Colonic mucosa (tissue), 4 donors: ENCODE data around the gene HECTD4. TPM values are rescaled to one million over a fixed set of nuclear protein-coding genes. Genes with fewer than 3 reads are reported as not detected.

Experiments used
- DNase-seq: peaks from one replicate; pipeline ENCODE4 v3.0.0-alpha.2; 2020
- H3K27ac ChIP-seq: fragments of 200-600 bp; one replicate; pipeline ENCODE4 v1.8.0; 2021
- H3K27me3 ChIP-seq: fragments of 200-600 bp; one replicate; pipeline ENCODE4 v1.8.0; 2021
- H3K36me3 ChIP-seq: fragments of 200-600 bp; one replicate; pipeline ENCODE4 v1.8.0; 2021
- H3K4me1 ChIP-seq: fragments of 200-600 bp; one replicate; pipeline ENCODE4 v1.8.0; 2021; ENCODE audit warnings: mild to moderate bottlenecking
- H3K4me3 ChIP-seq: fragments of 200-600 bp; one replicate; pipeline ENCODE4 v1.8.0; 2021
- H3K9ac ChIP-seq, 2 donors: one replicate each; pipeline ENCODE4 v1.7.0; 2013; ENCODE audit warnings: control low read depth in 2 of 2, low read depth in 2 of 2, low read length in 2 of 2
- H3K9me3 ChIP-seq: fragments of 200-600 bp; one replicate; pipeline ENCODE4 v1.8.0; 2021
- intact Hi-C: fragments of 100-400 bp; cut with DNase I; formaldehyde crosslinking; loops from one replicate; pipeline ENCODE4 v1.14.1; 2022
- total RNA-seq, 2 donors: library from RNA; stranded (reverse); fragmentation: NEBNext Ultra II Directional in 1 of 2; extraction: Animal tissue kit (Norgen Biotek cat#: 25700) in 1 of 2; gene quantifications; one replicate each; pipeline ENCODE4 v1.2.1, GENCODE V29; 2021
- TF ChIP-seq, protein P1 (sequence below): fragments of 200-600 bp; IDR thresholded peaks from one replicate; pipeline ENCODE4 v1.8.0; 2022; ENCODE audit warnings: antibody characterized with exemption, mild to moderate bottlenecking
- donor health status: healthy.
- donor health status: DM: no; HTN: no; CAD: no.
- donor health status: DM: no; HTN: no; CAD: no.

The HECTD4 gene
- total RNA-seq, 2 donors from 2014 or later: 39.6 to 41.7 TPM

DNA sequence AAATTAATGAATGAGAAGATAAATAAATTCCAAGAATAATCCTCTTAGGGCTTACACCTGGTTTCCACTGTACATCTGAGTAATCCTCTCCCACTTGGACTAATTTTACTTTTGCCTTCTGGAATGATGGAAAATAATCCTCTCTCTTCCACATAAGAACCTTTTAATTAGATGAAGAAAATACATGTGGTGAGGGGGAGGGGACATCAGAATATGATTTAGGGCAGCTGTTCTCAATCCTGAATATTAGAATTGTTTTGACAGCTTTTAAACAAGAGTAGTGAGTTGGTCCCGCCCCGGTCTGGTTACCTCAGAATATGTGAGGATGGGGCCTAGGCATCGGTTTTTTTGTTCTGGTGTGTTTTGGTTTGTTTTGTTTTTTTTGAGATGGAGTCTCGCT lies 51.5 kb downstream of the HECTD4 start:
- intact Hi-C loops: no loop called here
- TF ChIP-seq, protein P1, sequence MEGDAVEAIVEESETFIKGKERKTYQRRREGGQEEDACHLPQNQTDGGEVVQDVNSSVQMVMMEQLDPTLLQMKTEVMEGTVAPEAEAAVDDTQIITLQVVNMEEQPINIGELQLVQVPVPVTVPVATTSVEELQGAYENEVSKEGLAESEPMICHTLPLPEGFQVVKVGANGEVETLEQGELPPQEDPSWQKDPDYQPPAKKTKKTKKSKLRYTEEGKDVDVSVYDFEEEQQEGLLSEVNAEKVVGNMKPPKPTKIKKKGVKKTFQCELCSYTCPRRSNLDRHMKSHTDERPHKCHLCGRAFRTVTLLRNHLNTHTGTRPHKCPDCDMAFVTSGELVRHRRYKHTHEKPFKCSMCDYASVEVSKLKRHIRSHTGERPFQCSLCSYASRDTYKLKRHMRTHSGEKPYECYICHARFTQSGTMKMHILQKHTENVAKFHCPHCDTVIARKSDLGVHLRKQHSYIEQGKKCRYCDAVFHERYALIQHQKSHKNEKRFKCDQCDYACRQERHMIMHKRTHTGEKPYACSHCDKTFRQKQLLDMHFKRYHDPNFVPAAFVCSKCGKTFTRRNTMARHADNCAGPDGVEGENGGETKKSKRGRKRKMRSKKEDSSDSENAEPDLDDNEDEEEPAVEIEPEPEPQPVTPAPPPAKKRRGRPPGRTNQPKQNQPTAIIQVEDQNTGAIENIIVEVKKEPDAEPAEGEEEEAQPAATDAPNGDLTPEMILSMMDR: no peak
- no peak overlapping the region for H3K9ac ChIP-seq

DNA sequence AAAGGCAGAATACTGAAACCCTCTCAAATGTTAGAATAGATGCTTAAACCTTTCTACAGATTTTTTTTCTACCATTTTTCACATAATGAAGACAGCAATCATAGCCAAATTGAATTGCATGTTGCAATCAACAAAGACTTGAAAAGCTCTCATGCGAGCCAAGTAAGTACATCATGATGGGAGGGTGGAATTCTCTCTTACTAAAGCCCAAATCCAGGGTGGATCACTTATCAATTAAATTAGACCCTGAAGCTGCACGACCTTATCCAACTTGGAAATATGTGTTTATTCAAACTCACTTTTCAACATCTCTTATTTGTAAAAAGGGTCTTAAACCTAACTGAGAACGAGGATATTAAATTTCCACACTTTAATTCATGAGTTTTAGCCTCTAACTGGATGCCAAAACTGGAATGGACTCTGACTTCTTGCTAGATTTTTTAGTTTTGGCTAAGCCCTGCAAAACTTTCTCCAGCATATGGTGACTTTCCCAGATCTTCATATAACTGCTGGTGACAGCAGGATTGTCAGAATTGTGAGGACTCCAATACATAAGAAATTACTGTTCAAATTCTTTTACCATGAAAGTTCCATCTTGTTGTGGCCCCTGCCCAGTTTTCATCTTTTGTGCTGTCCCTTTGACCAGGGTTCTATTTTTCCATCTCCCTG lies 53.6 kb downstream of the HECTD4 start:
- Histone ChIP-seq H3K9me3 (no peaks in the 10 kb centered on the region), H3K4me1 (no peaks in the 10 kb centered on the region), H3K9ac (no peak overlapping the region), H3K27ac (no peak overlapping the region), H3K36me3 (no peaks in the 10 kb centered on the region), H3K27me3 (no peaks in the 10 kb centered on the region), H3K4me3 (no peak overlapping the region)
- intact Hi-C loops: no loop called here
- DNase-seq: no peak
- TF ChIP-seq, protein P1: no peak

More for the DNA sequence above, 51.5 kb downstream of the HECTD4 start:
- no peak overlapping the region for H3K27ac ChIP-seq
- no peaks in the 10 kb centered on the region for H3K9me3 ChIP-seq
- no peak for DNase-seq
- H3K27me3 ChIP-seq: no peaks in the 10 kb centered on the region
- H3K4me1 ChIP-seq: no peaks in the 10 kb centered on the region
- no peaks in the 10 kb centered on the region for H3K36me3 ChIP-seq
- H3K4me3 ChIP-seq: no peak overlapping the region

DNA sequence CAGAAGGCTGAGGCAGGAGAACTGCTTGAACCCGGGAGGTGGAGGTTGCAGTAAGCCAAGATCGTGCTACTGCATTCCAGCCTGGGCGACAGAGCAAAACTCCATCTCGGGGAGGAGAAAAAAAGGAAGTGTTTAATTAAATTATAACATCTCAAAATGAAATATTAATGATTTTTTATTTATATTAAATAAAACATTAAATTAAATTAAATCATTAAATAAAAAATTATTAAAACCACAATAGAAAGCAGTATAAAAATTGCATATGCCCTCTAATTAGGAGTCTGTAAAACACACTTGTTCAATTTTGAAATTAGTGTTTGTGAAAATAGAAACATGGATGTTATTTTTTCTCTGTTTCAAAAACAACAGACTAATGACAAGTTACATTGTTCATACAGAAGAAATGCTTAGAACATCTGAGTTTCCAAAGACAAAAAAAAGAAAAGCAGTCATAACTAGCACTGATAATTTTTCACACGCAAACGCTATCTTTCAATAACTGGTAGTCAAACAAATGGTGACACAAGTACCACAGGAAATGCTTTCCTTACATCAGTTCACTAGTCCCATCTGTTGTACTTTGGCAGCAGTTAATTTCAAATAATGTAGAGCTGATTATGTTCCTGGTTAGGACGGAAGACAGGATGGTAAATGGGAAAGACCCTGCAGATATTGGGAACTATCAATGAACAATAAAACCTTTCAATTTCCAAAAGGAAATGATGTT lies 54.9 kb downstream of the HECTD4 start:
- Histone ChIP-seq H3K27me3 (no peaks in the 10 kb centered on the region), H3K4me3 (no peak overlapping the region), H3K27ac (no peak overlapping the region), H3K9ac (no peak overlapping the region), H3K4me1 (no peaks in the 10 kb centered on the region), H3K36me3 (no peaks in the 10 kb centered on the region), H3K9me3 (no peaks in the 10 kb centered on the region)
- DNase-seq: no peak
- intact Hi-C loops: no loop called here
- TF ChIP-seq, protein P1: no peak

DNA sequence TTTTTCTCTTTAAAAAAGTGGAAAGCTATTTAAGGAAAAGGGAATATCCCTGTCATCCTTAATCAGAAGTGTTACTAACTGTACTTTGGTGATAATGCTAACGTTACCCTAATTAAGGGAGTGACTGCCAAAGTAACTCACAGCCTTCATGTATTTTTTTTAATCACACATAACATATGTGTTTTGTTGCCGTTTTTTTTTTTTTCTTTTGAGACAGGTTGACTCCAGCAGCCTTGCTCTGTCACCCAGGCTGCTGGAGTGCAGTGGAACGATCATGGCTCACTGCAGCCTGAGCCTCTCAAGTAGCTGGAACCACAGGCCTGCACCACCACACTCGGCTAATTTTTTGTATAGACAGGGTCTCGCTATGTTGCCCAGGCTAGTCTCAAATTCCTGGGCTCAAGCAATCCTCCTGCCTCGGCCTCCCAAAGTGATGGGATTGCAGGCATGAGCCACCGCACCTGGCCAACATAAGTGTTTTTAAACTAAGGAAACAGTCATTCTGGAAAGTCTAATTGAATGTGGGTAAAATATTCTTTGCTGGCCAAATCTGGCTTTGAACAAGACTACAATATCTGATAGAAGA lies 56.5 kb downstream of the HECTD4 start:
- Histone ChIP-seq H3K27me3 (no peaks in the 10 kb centered on the region), H3K4me1 (no peaks in the 10 kb centered on the region), H3K27ac (no peak overlapping the region), H3K9ac (no peak overlapping the region), H3K36me3 (no peaks in the 10 kb centered on the region), H3K4me3 (no peak overlapping the region), H3K9me3 (no peaks in the 10 kb centered on the region)
- intact Hi-C loops: no loop called here
- no peak for DNase-seq
- TF ChIP-seq, protein P1: no peak

DNA sequence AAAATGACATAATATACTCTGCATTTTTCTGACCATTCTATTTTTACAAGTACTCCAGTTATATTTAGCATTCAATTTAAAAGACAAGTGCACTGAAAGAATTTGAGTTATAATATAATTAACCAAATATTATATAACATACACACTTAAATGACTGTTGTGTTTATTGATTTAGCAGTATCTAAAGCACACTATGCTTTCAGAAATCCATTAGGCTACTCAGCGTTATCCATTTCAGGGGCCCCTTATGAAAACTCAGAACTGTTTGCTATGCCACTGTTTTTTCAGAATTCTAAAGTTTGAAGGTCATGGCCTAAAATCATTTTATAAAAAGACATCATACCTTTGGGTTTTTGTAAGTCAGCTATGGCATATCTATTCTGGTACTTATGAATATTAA lies 57.1 kb downstream of the HECTD4 start:
- no peaks in the 10 kb centered on the region for H3K27me3 ChIP-seq
- intact Hi-C loops: no loop called here
- no peak overlapping the region for H3K4me3 ChIP-seq
- H3K4me1 ChIP-seq: no peaks in the 10 kb centered on the region
- no peak for DNase-seq
- TF ChIP-seq, protein P1: no peak
- H3K9me3 ChIP-seq: no peaks in the 10 kb centered on the region
- no peak overlapping the region for H3K27ac ChIP-seq
- no peaks in the 10 kb centered on the region for H3K36me3 ChIP-seq
- no peak overlapping the region for H3K9ac ChIP-seq
